Dendritic cell treated with granulocyte-macrophage colony-stimulating factor and Interleukin-4, amounts not matched to agents 40 ng/mL and 50 ng/mL, for 4 days (primary cell): ENCODE measurements around the gene ABLIM2.

Experiments
- H3K27ac Mint-ChIP-seq: one replicate; pipeline ENCODE4 v1.8.0; 2022; ENCODE audit warnings: mild to moderate bottlenecking, mixed read lengths
- H3K27me3 Mint-ChIP-seq: one replicate; pipeline ENCODE4 v1.8.0; 2022; ENCODE audit warnings: mild to moderate bottlenecking, mixed read lengths
- H3K36me3 Mint-ChIP-seq: one replicate; pipeline ENCODE4 v1.8.0; 2022; ENCODE audit warnings: low read depth, mixed read lengths
- H3K4me1 Mint-ChIP-seq: one replicate; pipeline ENCODE4 v1.8.0; 2022; ENCODE audit warnings: low read depth, mixed read lengths
- H3K4me3 Mint-ChIP-seq: one replicate; pipeline ENCODE4 v1.8.0; 2022; ENCODE audit warnings: mild to moderate bottlenecking, moderate library complexity, mixed read lengths
- H3K9me3 Mint-ChIP-seq: one replicate; pipeline ENCODE4 v1.8.0; 2022; ENCODE audit warnings: mixed read lengths
- intact Hi-C: fragments of 100-400 bp; cut with micrococcal nuclease; formaldehyde crosslinking; loops from one replicate; pipeline ENCODE4 v1.15.0; 2022

Gene ABLIM2

DNA sequence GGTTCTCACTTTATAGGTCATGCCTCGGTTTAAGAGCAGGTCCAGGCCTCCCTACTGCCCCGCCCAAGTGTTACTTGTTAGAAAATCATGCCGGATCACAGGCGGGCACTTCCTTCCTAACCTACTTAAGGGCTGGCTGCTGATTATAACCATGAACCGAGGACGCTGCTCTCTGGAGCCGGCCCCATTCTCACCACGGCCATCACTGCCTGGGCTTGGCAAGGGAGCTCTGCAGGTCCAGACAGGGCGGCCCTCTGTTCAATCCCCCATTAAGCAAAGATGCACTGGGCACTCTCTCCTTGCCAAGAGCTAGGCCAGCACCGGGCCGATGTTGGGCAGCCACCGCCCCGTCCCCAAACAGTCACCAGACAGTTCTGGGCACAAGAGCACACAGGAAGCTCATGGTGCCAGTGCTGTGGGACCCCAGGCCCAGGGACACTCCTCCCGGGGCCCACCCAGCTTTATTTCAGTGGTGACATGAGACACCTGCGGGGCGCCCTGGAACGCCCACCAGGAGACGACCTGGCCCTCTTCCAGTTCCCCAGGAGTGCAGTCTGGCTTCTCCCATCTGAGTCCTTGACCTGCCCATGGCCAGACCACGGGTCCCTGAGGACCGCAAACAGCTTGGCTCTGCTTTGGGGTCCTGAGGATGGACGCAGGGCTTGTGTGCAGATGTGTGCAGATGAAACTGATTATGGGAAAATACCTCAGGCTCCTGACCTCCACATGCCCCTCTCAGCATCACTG, 44.0 kb downstream of the ABLIM2 start:
- peaks cover 6% of the 10 kb centered on the region for H3K4me1 Mint-ChIP-seq
- intact Hi-C loops = no loop called here
- H3K4me3 Mint-ChIP-seq = no peak overlapping the region
- H3K27me3 Mint-ChIP-seq = peaks cover 33% of the 10 kb centered on the region
- peaks cover 8% of the 10 kb centered on the region for H3K9me3 Mint-ChIP-seq
- H3K27ac Mint-ChIP-seq = no peak overlapping the region
- H3K36me3 Mint-ChIP-seq = no peaks in the 10 kb centered on the region

GRCh38 chr4:8113611-8114377, 44.8 kb downstream of the ABLIM2 start:
- intact Hi-C loops = no loop called here
- Mint-ChIP-seq H3K4me3 (no peak overlapping the region), H3K27ac (no peak overlapping the region)

GRCh38 chr4:8112672-8113071, 45.9 kb downstream of the ABLIM2 start:
- H3K36me3 Mint-ChIP-seq = no peaks in the 10 kb centered on the region

More at GRCh38 chr4:8113611-8114377, 44.8 kb downstream of the ABLIM2 start:
- no peaks in the 10 kb centered on the region for H3K36me3 Mint-ChIP-seq
- H3K27me3 Mint-ChIP-seq = peaks cover 33% of the 10 kb centered on the region
- peaks cover 8% of the 10 kb centered on the region for H3K9me3 Mint-ChIP-seq
- peaks cover 6% of the 10 kb centered on the region for H3K4me1 Mint-ChIP-seq

GRCh38 chr4:8112036-8112576, 46.5 kb downstream of the ABLIM2 start:
- intact Hi-C loops = no loop called here
- Mint-ChIP-seq H3K4me3 (no peak overlapping the region), H3K27ac (no peak overlapping the region), H3K4me1 (peaks cover under 1% of the 10 kb centered on the region), H3K9me3 (peaks cover 1% of the 10 kb centered on the region), H3K27me3 (peaks cover 31% of the 10 kb centered on the region), H3K36me3 (no peaks in the 10 kb centered on the region)

More at GRCh38 chr4:8112672-8113071, 45.9 kb downstream of the ABLIM2 start:
- no peak overlapping the region for H3K4me3 Mint-ChIP-seq
- peaks cover 35% of the 10 kb centered on the region for H3K27me3 Mint-ChIP-seq
- H3K4me1 Mint-ChIP-seq = peaks cover 6% of the 10 kb centered on the region
- intact Hi-C loops = no loop called here
- no peak overlapping the region for H3K27ac Mint-ChIP-seq
- H3K9me3 Mint-ChIP-seq = peaks cover 7% of the 10 kb centered on the region

DNA sequence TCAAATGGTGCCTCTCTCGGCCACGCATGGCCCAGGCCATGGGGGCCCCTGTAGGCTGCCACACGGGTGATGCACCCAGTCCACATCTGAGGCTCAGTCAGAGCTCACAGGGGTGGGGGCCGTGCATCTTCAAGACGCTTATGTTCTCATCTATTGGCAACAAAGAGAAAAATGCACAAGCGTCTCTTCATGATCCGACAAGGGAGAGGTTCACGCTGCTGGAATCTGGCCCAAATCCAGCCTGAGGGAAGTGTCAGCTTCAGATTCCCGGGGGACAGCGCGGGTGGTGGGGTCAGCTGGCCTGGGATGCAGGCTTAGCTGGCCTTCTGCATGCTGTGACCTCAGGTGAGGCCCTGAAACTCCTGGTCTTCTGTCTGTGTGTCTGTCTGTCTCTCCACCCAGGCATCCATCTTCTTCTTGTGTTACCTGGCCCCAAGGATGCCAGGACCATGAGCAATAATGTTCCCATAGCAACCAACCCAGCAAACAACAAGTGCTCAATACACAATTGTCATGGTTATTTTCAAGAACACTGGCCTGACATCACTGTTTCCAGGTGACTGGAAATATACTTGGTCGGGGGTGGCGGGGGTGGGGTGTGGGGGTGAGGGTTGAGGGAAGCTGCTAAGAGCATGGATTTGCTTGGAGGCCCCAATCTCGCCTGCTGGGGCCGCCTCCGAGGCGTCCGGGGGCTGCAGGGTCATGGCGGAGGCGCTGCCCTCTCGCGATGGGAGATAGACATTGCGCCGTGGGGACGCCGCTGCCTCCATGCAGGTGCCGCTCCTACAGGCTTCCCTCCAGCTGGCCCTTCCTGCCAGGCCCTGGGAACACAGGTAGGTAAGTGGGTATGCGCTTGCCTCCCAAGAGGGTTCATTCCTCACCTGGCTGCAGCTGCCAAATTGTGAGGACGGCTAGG, 48.3 kb downstream of the ABLIM2 start:
- Mint-ChIP-seq H3K36me3 (no peaks in the 10 kb centered on the region), H3K27me3 (peaks cover 27% of the 10 kb centered on the region)

GRCh38 chr4:8109406-8110065, 49.1 kb downstream of the ABLIM2 start:
- intact Hi-C loops = no loop called here
- Mint-ChIP-seq H3K4me3 (no peak overlapping the region), H3K36me3 (no peaks in the 10 kb centered on the region), H3K27ac (no peak overlapping the region), H3K9me3 (no peaks in the 10 kb centered on the region), H3K27me3 (peaks cover 27% of the 10 kb centered on the region), H3K4me1 (no peaks in the 10 kb centered on the region)

More for the DNA sequence above, 48.3 kb downstream of the ABLIM2 start:
- Mint-ChIP-seq H3K4me1 (no peaks in the 10 kb centered on the region), H3K9me3 (no peaks in the 10 kb centered on the region), H3K27ac (no peak overlapping the region), H3K4me3 (no peak overlapping the region)
- intact Hi-C loops = no loop called here

DNA sequence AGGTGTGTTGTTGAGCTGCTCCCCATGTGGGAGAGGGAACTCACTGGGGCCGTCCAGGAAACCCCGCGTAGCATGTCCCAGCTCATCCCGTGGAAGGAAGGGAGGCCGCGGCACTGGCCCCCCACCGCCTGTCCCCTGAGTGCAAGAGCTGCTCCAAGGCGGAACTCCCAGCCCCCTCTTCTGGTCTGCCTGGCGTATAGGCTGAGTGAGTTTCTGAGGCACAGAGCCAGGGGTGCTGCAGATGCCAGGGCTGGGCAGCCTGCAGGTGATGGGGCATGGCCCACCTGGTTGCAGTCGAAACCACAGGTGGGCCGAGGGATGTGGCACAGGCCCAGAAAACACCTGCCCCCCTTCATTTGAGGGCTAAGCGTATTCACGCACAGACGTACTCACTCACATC, 49.6 kb downstream of the ABLIM2 start:
- intact Hi-C loops = no loop called here
- H3K27me3 Mint-ChIP-seq = peaks cover 25% of the 10 kb centered on the region
- H3K36me3 Mint-ChIP-seq = no peaks in the 10 kb centered on the region
- H3K27ac Mint-ChIP-seq = no peak overlapping the region
- no peak overlapping the region for H3K4me3 Mint-ChIP-seq
- no peaks in the 10 kb centered on the region for H3K9me3 Mint-ChIP-seq
- H3K4me1 Mint-ChIP-seq = no peaks in the 10 kb centered on the region

DNA sequence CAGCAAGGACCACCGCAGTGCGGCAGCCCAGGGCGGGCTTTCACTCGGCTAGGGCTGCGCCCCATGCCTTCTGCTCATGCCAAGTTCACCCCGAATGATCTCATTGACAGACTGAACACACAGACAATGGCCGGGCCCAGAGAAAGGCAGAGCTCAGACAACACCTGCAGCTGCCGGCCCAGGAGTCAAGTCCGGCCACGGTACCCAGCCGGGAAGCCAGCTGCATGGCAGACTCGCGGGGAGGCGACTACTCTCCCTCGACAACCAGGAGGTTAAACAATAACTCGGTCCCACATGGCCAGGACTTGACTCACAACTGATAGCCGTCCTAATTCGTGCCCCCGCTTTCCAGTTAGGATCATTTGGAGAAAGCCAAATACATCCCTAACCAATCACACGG, 50.4 kb downstream of the ABLIM2 start:
- intact Hi-C loops = no loop called here
- H3K27me3 Mint-ChIP-seq = peaks cover 20% of the 10 kb centered on the region
- no peak overlapping the region for H3K4me3 Mint-ChIP-seq
- no peak overlapping the region for H3K27ac Mint-ChIP-seq
- H3K9me3 Mint-ChIP-seq = no peaks in the 10 kb centered on the region
- H3K4me1 Mint-ChIP-seq = no peaks in the 10 kb centered on the region
- no peaks in the 10 kb centered on the region for H3K36me3 Mint-ChIP-seq

- Mint-ChIP-seq H3K36me3 (no peaks in the 10 kb centered on the region), H3K9me3 (no peaks in the 10 kb centered on the region), H3K4me1 (no peaks in the 10 kb centered on the region), H3K27me3 (peaks cover 16% of the 10 kb centered on the region), H3K27ac (no peak overlapping the region), H3K4me3 (no peak overlapping the region)
- intact Hi-C loops = no loop called here
Observed at GRCh38 chr4:8107146-8107657, 51.4 kb downstream of the ABLIM2 start.

DNA sequence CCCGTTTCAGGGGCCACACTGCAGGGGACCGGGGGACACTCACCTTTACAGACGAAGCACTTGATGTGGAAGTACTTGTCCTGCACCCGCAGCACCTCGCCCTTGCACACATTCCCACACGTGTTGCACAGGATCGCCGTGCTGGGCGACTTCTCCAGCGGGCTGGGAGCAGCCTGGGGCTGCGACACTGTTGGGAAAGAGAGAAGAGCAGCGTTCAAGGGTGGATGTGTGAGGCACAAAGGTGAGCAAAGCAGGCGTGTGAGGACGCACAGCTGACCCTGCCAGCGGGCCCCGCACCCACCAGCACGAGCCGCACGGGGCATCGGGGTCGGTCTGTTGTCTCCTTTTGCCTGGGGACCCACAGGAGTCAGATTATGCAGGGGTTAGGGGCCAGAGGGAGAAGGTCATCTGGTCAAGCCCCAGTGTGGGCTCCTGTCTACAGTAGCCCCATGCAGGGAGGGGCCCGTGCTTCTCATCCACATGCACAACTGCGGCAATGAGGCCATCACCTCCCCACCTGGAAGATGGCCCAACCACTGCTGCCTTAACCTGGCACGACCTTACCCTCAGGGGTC, 52.1 kb downstream of the ABLIM2 start:
- peaks cover 15% of the 10 kb centered on the region for H3K27me3 Mint-ChIP-seq
- no peaks in the 10 kb centered on the region for H3K36me3 Mint-ChIP-seq
- H3K4me3 Mint-ChIP-seq = no peak overlapping the region
- H3K4me1 Mint-ChIP-seq = no peaks in the 10 kb centered on the region
- intact Hi-C loops = no loop called here
- H3K27ac Mint-ChIP-seq = no peak overlapping the region
- no peaks in the 10 kb centered on the region for H3K9me3 Mint-ChIP-seq

DNA sequence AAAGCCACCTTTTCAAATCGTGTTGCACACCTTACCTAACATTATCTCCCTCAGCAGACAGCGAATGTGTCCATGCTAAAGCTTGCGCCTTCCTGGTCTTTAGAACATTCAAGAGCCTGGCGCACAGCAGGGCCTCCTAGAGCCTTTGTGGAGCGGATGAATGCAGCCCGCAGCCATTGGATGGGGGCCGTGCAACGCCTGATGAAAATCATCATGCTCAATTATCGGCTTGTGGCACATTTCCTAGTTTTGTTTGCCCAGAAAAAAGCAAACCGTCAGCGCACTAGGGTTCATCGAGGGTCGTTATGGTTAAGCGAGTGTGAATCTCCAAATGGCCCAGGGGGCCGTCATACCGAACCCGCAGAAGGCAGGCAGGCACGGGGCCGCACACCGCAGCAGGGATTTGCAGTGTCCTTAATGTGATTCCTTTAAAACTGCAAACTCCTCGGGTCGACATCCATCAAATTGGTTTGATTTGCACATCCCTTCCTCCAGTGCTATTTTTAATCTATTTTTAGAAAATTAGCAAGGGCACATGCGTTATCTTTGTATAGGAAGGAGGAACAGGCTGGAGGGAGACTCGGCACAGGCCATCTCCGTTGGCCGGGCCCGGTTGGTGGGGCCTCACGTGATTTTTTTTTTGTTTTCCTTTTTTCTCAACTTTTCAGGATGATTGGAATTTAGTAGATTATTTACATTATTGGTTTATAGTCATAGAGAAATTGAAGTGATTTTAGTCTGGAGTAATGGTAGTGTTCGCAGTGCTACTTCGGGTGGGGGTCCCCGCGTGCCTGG, 53.1 kb downstream of the ABLIM2 start:
- H3K4me1 Mint-ChIP-seq = no peaks in the 10 kb centered on the region
- no peak overlapping the region for H3K4me3 Mint-ChIP-seq
- H3K27ac Mint-ChIP-seq = no peak overlapping the region
- H3K9me3 Mint-ChIP-seq = no peaks in the 10 kb centered on the region
- peaks cover 9% of the 10 kb centered on the region for H3K27me3 Mint-ChIP-seq
- intact Hi-C loops = no loop called here
- no peaks in the 10 kb centered on the region for H3K36me3 Mint-ChIP-seq

- H3K36me3 Mint-ChIP-seq = no peaks in the 10 kb centered on the region
- H3K4me3 Mint-ChIP-seq = no peak overlapping the region
- intact Hi-C loops = no loop called here
- H3K9me3 Mint-ChIP-seq = no peaks in the 10 kb centered on the region
- peaks cover 7% of the 10 kb centered on the region for H3K27me3 Mint-ChIP-seq
- no peak overlapping the region for H3K27ac Mint-ChIP-seq
- no peaks in the 10 kb centered on the region for H3K4me1 Mint-ChIP-seq
Observed at GRCh38 chr4:8104491-8105305, 53.9 kb downstream of the ABLIM2 start.
